Measurements from ENCODE around the gene KCNE4.

- TF ChIP-seq CTCF (IDR thresholded peaks at IDR 0.05) (no peak), EP300 (IDR thresholded peaks at IDR 0.05) (no peak)
Measured at GRCh38 chr2:223049356-223049755, 2.6 kb upstream of the KCNE4 start.

Measured in suprapubic skin (tissue), 3 donors.